ENCODE data around the gene ELN. TPM values are rescaled to one million over a fixed set of nuclear protein-coding genes. Genes with fewer than 3 reads are reported as not detected.

Gene ELN
- total RNA-seq, 2 donors from 2014 or later = 0.10 TPM; not detected in 1

DNA sequence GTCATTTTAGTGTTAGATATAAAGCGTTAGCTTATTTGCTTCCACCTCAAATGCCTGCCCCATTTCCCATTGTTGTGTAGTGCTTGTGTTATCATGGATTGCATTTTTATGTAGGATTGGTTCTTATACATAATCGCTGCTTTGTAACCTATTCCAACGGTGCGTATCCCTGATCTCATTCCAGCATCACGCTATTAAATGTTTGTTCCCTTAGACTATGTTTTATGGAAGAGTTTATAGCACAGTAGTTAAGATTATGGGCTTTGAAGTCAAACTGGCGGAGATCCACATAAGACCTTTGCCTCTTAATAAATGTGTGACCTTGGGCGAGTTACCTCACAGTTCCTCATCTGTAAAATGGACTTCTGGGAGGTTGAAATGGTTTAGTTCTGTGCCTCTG is 34.0 kb upstream of the ELN start:
- no peaks in the 10 kb centered on the region for H3K36me3 Mint-ChIP-seq
- H3K27ac Mint-ChIP-seq = no peak overlapping the region
- H3K4me3 Mint-ChIP-seq = no peak overlapping the region
- no peak for ATAC-seq
- H3K4me1 Mint-ChIP-seq (ENCODE audit: low read depth in 2 of 2) = no peaks in the 10 kb centered on the region
- no peaks in the 10 kb centered on the region for H3K9me3 Mint-ChIP-seq
- H3K27me3 Mint-ChIP-seq = peaks cover 0 to 2% of the 10 kb centered on the region in 2 donors
- DNase-seq (ENCODE audit: low spot score) = no peak

DNA sequence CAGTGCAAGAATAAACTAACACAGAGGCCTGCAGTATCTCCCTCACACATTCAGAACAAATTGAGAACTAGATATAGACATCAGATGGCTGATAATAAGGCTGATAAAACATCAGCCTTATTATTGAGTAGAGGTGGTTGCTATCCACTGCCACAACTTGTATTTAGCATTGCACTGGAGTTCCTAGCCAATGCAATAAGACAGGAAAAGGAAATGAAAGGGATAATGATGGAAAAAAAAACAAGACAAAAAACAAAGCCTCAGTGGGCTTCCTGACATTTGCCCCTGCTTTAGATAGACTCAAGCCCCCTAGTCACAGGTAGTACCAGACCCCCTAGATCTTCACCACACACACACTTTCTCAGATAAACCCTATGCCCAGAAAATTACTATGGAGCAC is 33.2 kb upstream of the ELN start:
- DNase-seq (ENCODE audit: low spot score) (no peak), ATAC-seq (no peak)
- no peak overlapping the region for H3K4me3 Mint-ChIP-seq
- H3K9me3 Mint-ChIP-seq = no peaks in the 10 kb centered on the region
- no peaks in the 10 kb centered on the region for H3K36me3 Mint-ChIP-seq
- H3K27me3 Mint-ChIP-seq = peaks cover 0 to 2% of the 10 kb centered on the region in 2 donors
- H3K4me1 Mint-ChIP-seq (ENCODE audit: low read depth in 2 of 2) = no peaks in the 10 kb centered on the region
- H3K27ac Mint-ChIP-seq = no peak overlapping the region

DNA sequence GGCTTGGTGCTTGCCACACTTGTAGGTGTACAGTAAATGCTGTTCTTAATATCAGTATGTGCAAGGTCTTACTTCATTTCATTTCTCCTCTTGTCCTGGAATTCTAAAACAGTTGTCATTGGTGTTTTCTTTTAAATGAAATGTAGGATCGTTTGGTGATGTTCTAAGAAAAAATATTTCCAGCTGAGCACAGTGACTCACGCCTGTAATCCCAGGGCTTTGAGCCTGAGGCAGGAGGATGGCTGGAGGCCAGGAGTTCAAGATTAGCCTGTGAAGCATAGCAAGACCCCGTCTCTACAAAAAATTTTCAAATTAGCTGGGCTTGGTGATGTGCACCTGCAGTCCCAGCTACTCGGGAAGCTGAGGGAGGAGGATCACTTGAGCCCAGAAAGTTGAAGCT is 32.6 kb upstream of the ELN start:
- no peaks in the 10 kb centered on the region for H3K9me3 Mint-ChIP-seq
- DNase-seq (ENCODE audit: low spot score) (no peak), ATAC-seq (no peak)
- H3K36me3 Mint-ChIP-seq = no peaks in the 10 kb centered on the region
- peaks cover 0 to 2% of the 10 kb centered on the region in 2 donors for H3K27me3 Mint-ChIP-seq
- no peak overlapping the region for H3K4me3 Mint-ChIP-seq
- no peaks in the 10 kb centered on the region for H3K4me1 Mint-ChIP-seq (ENCODE audit: low read depth in 2 of 2)
- no peak overlapping the region for H3K27ac Mint-ChIP-seq

DNA sequence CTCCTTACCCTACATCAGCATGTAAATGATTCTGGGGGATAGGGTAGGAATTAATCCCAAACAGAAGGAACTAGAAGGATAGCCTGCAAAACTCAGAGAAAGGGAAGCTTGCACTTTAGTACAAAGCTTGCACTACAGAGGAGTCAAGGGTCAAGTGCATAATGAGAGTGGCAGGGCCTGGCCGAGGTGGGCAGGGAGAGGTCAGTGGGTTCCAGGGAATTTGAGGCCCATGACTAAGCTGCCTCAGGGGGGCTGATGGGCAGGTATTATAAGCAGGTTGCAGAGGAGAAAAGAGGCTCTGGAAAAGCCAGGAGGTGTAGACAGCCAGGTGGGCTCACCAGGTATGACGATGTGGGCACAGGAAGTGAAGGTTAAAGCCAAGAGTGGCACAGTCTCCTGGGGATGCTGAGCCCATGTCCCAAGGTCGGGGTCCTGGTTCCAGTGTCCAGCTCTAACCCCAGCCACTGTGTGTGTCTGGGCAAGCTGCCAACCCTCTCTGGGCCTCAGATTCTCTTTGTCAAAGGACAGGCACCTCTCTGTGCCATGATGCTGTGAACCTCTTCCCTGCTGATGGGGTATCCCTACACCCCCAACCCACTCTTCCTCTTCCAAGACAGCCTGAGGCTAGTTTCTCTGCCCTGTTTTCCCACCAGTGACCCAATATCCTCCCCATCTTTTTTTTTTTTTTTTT is 32.0 kb upstream of the ELN start:
- H3K4me3 Mint-ChIP-seq = no peak overlapping the region
- DNase-seq (ENCODE audit: low spot score) (no peak), ATAC-seq (no peak)
- H3K27me3 Mint-ChIP-seq = peaks cover 0 to 2% of the 10 kb centered on the region in 2 donors
- H3K9me3 Mint-ChIP-seq = no peaks in the 10 kb centered on the region
- no peak overlapping the region for H3K27ac Mint-ChIP-seq
- no peaks in the 10 kb centered on the region for H3K36me3 Mint-ChIP-seq
- H3K4me1 Mint-ChIP-seq (ENCODE audit: low read depth in 2 of 2) = no peaks in the 10 kb centered on the region

DNA sequence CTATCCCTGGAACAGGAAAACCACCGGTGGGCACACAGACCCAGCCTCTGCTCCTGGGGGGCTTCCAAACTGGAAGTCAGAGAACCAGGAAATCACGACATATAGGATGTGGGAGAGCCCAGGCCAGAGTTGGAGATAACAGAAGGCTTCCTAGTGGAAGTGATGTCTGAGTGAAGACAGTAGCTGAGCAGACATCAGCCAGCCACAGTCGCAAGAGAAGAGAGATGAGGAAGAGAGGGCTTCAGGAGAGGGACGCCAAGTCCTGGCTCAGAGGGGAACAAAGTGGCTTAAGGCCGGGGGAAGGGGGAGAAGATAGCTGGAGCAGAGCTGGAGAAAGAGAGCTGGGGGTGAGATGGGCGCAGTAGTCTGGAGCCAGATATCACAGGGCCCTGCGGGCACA is 30.9 kb upstream of the ELN start:
- Mint-ChIP-seq H3K4me3 (no peak overlapping the region), H3K4me1 (ENCODE audit: low read depth in 2 of 2) (peaks cover 0 to 4% of the 10 kb centered on the region in 2 donors), H3K36me3 (no peaks in the 10 kb centered on the region), H3K9me3 (no peaks in the 10 kb centered on the region), H3K27me3 (peaks cover 0 to 2% of the 10 kb centered on the region in 2 donors), H3K27ac (no peak overlapping the region)
- DNase-seq (ENCODE audit: low spot score) (no peak), ATAC-seq (no peak)

DNA sequence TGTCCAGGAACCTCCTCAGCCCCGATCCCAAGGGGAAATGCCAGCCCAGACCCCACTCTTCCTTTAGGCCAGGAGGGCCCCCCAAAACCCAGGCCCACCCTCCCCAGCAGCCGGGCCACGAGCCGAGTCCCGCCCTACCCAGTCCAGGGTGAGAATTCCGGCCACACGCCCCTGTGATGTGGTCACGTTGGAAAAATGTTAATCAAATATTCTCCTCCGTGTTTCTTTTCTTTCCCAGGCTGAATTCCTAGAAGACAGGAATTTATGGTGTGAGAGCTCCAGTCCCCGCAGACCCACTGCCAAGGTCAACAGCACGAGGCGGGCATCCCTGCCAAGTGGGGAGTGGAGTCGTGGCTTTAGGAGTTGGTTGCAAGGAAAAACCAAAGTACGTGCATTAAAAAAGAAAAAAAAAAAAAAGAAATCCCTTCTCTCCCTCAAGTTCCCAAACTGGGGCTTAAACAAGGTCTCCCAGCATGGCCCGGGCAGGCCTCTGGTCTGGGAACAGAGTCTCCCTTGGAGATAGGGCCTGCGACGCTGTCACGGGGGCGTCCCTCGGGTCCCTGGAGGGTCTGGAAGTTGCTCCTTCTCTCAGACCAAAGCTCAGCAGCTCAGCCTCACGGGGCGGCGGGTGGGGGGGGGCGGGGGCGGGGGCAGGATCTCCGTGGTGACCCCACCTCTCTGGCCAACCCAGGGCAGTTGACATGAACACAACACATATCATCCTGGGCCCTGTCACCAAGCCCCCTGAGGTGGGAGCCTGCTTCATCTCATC is 28.1 kb upstream of the ELN start:
- DNase-seq (ENCODE audit: low spot score) (no peak), ATAC-seq (no peak)
- H3K4me3 Mint-ChIP-seq = no peak overlapping the region
- H3K27me3 Mint-ChIP-seq = peaks cover 0 to 2% of the 10 kb centered on the region in 2 donors
- H3K9me3 Mint-ChIP-seq = no peaks in the 10 kb centered on the region
- H3K36me3 Mint-ChIP-seq = no peaks in the 10 kb centered on the region
- H3K4me1 Mint-ChIP-seq (ENCODE audit: low read depth in 2 of 2) = peaks cover 8 to 12% of the 10 kb centered on the region in 2 donors
- no peak overlapping the region for H3K27ac Mint-ChIP-seq

DNA sequence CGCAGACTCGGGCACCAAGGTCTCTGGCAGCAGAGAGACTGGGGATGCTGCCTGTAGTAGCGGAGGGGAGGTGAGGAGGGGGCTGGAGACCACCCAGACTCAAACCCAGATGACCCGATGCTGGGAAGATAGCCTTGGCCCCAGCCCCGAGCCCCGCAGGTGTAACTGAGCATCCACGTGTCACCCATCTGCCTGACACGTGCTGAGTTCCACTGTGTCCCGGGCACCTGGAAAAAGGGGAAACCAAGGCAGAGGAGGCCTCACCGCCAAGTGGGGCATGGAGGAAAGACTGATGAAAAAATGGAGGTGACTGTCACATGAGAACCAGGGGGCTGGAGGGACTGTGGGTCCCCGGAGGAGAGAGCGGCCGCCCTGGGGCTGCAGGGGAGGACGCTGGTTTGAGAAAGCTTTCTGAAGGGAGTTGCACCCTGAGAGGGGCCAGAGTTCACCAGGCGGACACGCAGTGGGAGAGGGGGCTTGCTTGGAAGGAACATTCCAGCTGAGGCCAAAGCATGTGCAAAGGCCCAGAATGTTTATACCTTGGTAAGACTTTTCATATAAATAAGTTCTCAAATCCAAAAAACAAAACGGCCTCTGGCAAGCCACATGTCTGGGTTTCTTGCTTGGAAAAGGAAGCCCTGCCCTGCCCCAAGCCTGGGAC is 27.4 kb upstream of the ELN start:
- Mint-ChIP-seq H3K36me3 (no peaks in the 10 kb centered on the region), H3K4me3 (no peak overlapping the region), H3K27me3 (peaks cover 0 to 2% of the 10 kb centered on the region in 2 donors), H3K9me3 (no peaks in the 10 kb centered on the region), H3K27ac (peak overlapping the region in 1 of 2 donors; percentile 39), H3K4me1 (ENCODE audit: low read depth in 2 of 2) (peaks cover 8 to 12% of the 10 kb centered on the region in 2 donors)
- DNase-seq (ENCODE audit: low spot score) (no peak), ATAC-seq (no peak)

DNA sequence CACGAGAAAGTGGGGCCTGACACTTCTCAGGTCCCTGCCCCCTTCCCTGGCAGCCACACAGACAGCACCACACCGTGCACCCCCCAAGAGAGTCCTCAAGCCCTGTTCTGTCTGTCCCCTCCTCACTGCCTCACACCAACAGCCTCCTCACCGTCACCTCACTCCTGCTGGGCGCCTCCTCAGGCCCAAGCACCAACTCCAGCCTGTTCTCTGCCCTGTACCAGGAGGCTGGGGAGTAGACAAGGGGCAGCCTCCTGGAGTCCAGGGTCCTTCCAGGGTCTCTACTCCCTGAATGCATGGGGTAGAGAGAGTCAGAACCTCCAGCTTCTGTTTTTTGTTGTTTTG is 26.9 kb upstream of the ELN start:
- peaks cover 0 to 2% of the 10 kb centered on the region in 2 donors for H3K27me3 Mint-ChIP-seq
- H3K4me1 Mint-ChIP-seq (ENCODE audit: low read depth in 2 of 2) = peaks cover 8 to 12% of the 10 kb centered on the region in 2 donors
- ATAC-seq (no peak), DNase-seq (ENCODE audit: low spot score) (no peak)
- no peaks in the 10 kb centered on the region for H3K9me3 Mint-ChIP-seq
- no peak overlapping the region for H3K4me3 Mint-ChIP-seq
- H3K36me3 Mint-ChIP-seq = no peaks in the 10 kb centered on the region
- peak overlapping the region in 1 of 2 donors; percentile 39 for H3K27ac Mint-ChIP-seq

DNA sequence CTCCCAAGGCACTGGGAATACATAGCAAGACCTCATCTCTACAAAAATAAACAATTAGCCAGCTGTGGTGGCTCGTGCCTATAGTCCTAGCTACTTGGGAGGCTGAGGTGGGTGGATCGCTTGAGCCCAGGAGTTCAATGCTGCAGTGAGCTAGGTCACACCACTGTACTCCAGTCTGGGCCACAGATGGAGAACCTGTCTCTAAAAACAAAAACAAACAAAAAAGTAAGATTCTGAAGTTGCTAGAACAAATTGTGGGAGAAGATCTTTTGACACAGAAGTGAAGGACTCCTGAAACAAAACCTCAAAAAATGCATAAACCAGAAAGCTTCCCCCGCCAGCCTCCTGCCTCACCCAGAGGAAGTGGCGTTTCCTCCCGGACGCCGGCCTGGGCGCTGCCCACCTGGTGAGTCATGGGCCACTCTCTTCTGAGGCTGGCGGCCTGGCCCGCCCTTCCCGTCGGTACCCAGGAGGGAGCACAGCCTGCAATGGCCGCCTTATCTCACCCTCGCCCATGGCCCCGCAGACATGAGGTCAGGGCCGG is 25.4 kb upstream of the ELN start:
- Mint-ChIP-seq H3K36me3 (no peaks in the 10 kb centered on the region), H3K27ac (peak overlapping the region; percentile 41 to 89), H3K4me3 (peak overlapping the region; percentile 58), H3K27me3 (no peaks in the 10 kb centered on the region), H3K9me3 (no peaks in the 10 kb centered on the region), H3K4me1 (ENCODE audit: low read depth in 2 of 2) (peaks cover 8 to 12% of the 10 kb centered on the region in 2 donors)
- ATAC-seq (peak; percentile 85 to 91), DNase-seq (ENCODE audit: low spot score) (peak; percentile 75)

DNA sequence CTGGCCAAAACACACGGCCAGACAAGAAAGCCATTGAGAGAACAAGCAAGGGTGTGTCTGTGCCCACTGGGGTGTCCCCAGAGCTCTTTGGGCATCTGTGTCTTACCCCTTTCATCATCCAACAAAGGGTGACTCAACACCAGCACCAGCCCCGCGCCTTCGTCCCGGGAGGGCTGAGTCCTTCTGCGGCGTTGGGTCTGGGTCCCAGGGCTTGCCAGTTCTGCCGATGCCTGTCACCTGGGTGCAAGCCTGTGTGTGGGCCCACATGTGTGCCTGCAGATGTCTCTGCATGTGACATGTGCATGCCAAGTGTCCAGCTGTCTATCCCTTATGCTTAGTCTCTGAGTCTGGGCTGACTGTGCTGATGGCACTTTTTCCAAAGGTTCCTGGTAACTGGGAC is 24.4 kb upstream of the ELN start:
- no peak for DNase-seq (ENCODE audit: low spot score)
- peak overlapping the region in 1 of 2 donors; percentile 89 for H3K27ac Mint-ChIP-seq
- H3K36me3 Mint-ChIP-seq = no peaks in the 10 kb centered on the region
- no peaks in the 10 kb centered on the region for H3K9me3 Mint-ChIP-seq
- H3K4me3 Mint-ChIP-seq = no peak overlapping the region
- H3K27me3 Mint-ChIP-seq = no peaks in the 10 kb centered on the region
- peaks cover 8 to 12% of the 10 kb centered on the region in 2 donors for H3K4me1 Mint-ChIP-seq (ENCODE audit: low read depth in 2 of 2)
- no peak for ATAC-seq

DNA sequence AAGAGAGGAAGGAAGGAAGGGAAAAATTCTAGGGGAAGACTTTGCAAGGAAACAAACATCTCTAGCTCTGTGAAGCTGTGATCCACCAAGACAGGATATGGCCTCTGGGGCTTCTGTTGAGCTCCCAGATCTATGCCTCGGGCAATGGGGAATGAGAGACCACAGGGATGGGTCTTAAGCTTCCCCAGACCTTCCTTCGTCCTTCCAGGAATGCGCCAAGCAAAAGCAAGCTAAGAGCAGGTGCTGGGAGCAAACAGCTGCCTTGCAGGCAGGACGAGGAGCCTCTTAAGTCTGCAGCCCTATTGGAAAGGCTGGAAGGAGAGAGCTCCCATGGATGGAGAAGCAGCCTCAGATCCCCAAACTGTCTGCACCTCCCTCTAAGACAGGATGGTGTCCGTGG is 21.9 kb upstream of the ELN start:
- H3K4me3 Mint-ChIP-seq = no peak overlapping the region
- DNase-seq (ENCODE audit: low spot score) (no peak), ATAC-seq (no peak)
- no peaks in the 10 kb centered on the region for H3K36me3 Mint-ChIP-seq
- H3K4me1 Mint-ChIP-seq (ENCODE audit: low read depth in 2 of 2) = peaks cover 8 to 12% of the 10 kb centered on the region in 2 donors
- H3K27me3 Mint-ChIP-seq = no peaks in the 10 kb centered on the region
- no peaks in the 10 kb centered on the region for H3K9me3 Mint-ChIP-seq
- no peak overlapping the region for H3K27ac Mint-ChIP-seq

DNA sequence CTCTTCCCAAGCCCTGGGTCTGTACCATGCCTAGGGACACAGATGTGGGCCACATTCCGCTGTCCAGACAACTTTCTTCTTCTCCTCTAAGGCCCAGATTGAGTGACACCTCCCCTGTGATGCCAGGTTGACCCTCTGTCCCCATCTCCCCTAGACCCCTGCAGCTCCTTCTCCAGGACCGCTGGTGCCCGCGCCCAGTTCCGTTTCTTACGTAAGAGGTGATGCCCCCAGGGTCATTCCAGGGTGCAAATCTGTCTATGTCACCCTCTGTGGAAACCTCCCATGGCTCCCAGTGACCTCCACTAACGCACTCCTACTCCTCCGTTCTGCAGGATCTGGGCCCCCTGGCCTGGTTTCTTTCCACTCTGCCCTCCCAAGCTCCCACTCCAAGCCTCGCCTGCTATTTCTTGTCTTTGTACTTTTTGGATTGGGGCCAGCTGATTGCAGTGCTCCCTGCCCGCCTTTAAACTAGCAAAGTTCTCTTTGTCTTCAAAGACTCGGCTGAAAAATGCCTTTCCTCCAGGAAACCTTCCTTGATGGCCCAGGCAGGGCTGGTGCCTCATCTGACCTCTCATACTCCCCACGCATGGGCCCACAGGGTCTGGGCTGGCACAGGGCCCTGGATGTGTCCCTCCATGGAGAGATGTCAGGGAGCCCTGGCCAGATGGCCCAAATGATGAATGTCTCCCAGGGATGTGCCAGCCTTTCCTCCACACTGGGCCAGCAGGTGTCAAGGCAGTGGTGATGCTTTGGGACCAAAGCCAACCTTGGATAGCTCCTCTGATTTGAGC is 21.3 kb upstream of the ELN start:
- DNase-seq (ENCODE audit: low spot score) = no peak
- peak overlapping the region in 1 of 2 donors; percentile 24 for H3K27ac Mint-ChIP-seq
- H3K27me3 Mint-ChIP-seq = no peaks in the 10 kb centered on the region
- H3K36me3 Mint-ChIP-seq = no peaks in the 10 kb centered on the region
- peaks cover 8 to 12% of the 10 kb centered on the region in 2 donors for H3K4me1 Mint-ChIP-seq (ENCODE audit: low read depth in 2 of 2)
- H3K9me3 Mint-ChIP-seq = no peaks in the 10 kb centered on the region
- no peak for ATAC-seq
- no peak overlapping the region for H3K4me3 Mint-ChIP-seq

DNA sequence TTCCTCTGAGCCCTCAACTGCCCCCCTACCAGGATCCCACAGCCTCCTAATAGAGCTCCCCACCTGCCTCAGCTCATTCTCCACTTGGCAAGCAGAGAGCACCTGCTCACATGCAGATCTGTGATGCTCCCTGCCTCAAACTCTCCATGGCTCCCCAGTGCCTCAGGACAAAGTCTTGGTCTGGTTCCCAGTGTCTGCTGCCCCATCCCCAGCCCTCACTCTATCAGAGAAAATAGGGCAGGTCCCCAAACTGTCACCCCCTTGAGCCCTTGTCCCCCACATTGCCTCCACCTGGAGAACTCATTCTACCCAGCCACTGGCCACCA is 20.8 kb upstream of the ELN start:
- Mint-ChIP-seq H3K27ac (no peak overlapping the region), H3K36me3 (no peaks in the 10 kb centered on the region), H3K4me3 (no peak overlapping the region), H3K27me3 (no peaks in the 10 kb centered on the region), H3K4me1 (ENCODE audit: low read depth in 2 of 2) (peaks cover 7 to 8% of the 10 kb centered on the region in 2 donors), H3K9me3 (no peaks in the 10 kb centered on the region)
- DNase-seq (ENCODE audit: low spot score) (no peak), ATAC-seq (no peak)
